Spleen (tissue), 11 donors: ENCODE data around the gene NATD1. TPM values are rescaled to one million over a fixed set of nuclear protein-coding genes. Genes with fewer than 3 reads are reported as not detected.
A peak's percentile ranks its signal among the peaks of the same experiment; 100 is the strongest.

Experiments used
- DNase-seq: peaks from one replicate; pipeline ENCODE4 v3.0.0-alpha.2; 2020
- H3K27ac ChIP-seq, 8 donors: fragments of 200-600 bp; sonication (generic) in 7 of 8; 1 replicate in 4 of 8; 2 replicates in 4 of 8; pipeline versions ENCODE4 v1.5.0 to v1.8.0; 2016 to 2021; ENCODE audit warnings: inconsistent platforms in 4 of 8, mild to moderate bottlenecking in 4 of 8, moderate library complexity in 1 of 8
- H3K27me3 ChIP-seq, 7 donors: fragments of 200-600 bp; sonication (generic) in 6 of 7; replicated peaks in 1 of 7; 1 replicate in 4 of 7; 2 replicates in 3 of 7; pipeline versions ENCODE4 v1.5.0 to v1.8.0; 2016 to 2021; ENCODE audit warnings: inconsistent platforms in 3 of 7, mild to moderate bottlenecking in 1 of 7
- H3K36me3 ChIP-seq, 6 donors: fragments of 200-600 bp; sonication (generic) in 5 of 6; 1 replicate in 4 of 6; 2 replicates in 2 of 6; pipeline versions ENCODE4 v1.5.0 to v1.8.0; 2016 to 2021; ENCODE audit warnings: inconsistent platforms in 2 of 6
- H3K4me1 ChIP-seq, 6 donors: fragments of 200-600 bp; sonication (generic) in 5 of 6; 1 replicate in 3 of 6; 2 replicates in 3 of 6; pipeline versions ENCODE4 v1.5.0 to v1.8.0; 2016 to 2021; ENCODE audit warnings: inconsistent platforms in 3 of 6
- H3K4me3 ChIP-seq, 8 donors: fragments of 200-600 bp; sonication (generic) in 7 of 8; 1 replicate in 4 of 8; 2 replicates in 4 of 8; pipeline versions ENCODE4 v1.5.0 to v1.8.0; 2016 to 2021; ENCODE audit warnings: inconsistent platforms in 4 of 8, mild to moderate bottlenecking in 4 of 8, moderate library complexity in 2 of 8
- H3K9me3 ChIP-seq, 8 donors: fragments of 200-600 bp; sonication (generic) in 7 of 8; 1 replicate in 4 of 8; 2 replicates in 4 of 8; pipeline versions ENCODE4 v1.5.0 to v1.8.0; 2016 to 2021; ENCODE audit warnings: inconsistent platforms in 4 of 8
- CTCF ChIP-seq, 11 experiments: fragments of 200-600 bp in 7 of 11; fragments of 450-650 bp in 4 of 11; sonication (generic) in 4 of 11; IDR thresholded peaks in 8 of 11; conservative IDR thresholded peaks in 3 of 11; 1 replicate in 7 of 11; 2 replicates in 4 of 11; pipeline versions ENCODE4 v1.4.0 to v1.8.0; 2016 to 2021; ENCODE audit warnings: antibody characterized with exemption in 11 of 11, inconsistent platforms in 4 of 11, mild to moderate bottlenecking in 1 of 11
- POLR2A ChIP-seq, 3 donors: fragments of 450-650 bp; IDR thresholded peaks; one replicate each; pipeline ENCODE4 v1.5.1; 2017; ENCODE audit warnings: antibody characterized with exemption in 3 of 3, mild to moderate bottlenecking in 1 of 3
- POLR2AphosphoS5 ChIP-seq, 3 donors: sonication (generic); formaldehyde crosslinking; IDR thresholded peaks; one replicate each; pipeline ENCODE4 v1.5.1; 2017; ENCODE audit warnings: antibody characterized with exemption in 3 of 3
- WGBS, 5 donors: extraction: QIAGEN DNeasy Blood & Tissue Kit in 3 of 5; methylation state at CpG; one replicate each; pipeline versions ENCODE4 v1.1.5 to v1.1.7; 2013 to 2018; 5-methylcytosine and 5-hydroxymethylcytosine counted together
- intact Hi-C: fragments of 100-400 bp; cut with DNase I; formaldehyde crosslinking; loops from one replicate; pipeline ENCODE4 v1.15.0; 2023; ENCODE audit warnings: low total_unique reads
- polyA plus RNA-seq, 3 donors: library from polyadenylated mRNA; stranded (reverse); fragments of 200-250 nt; gene quantifications; one replicate each; pipeline ENCODE4 v1.2.1, GENCODE V29; 2013
- total RNA-seq, 7 donors: library from RNA; depleted of rRNA in 3 of 7; stranded (reverse); fragments of >200 nt in 3 of 7; fragmentation: NEBNext Ultra II Directional in 4 of 7; extraction: Animal tissue kit (Norgen Biotek cat#: 25700) in 4 of 7; gene quantifications; one replicate each; pipeline versions ENCODE4 v1.1.0 to v1.2.1, GENCODE V29; 2016 to 2021
- donor health status: healthy with polysubstance abuse.
- donor health status: DM: no; HTN: no; CAD: no; lungs with moderate emphysema.
- donor health status: DM: no; HTN: no; CAD: no.
- donor health status: Bipolar disorder and iron deficiency.
- donor health status: healthy.
- donor health status: DM: no; HTN: no; CAD: no.
- donor health status: DM: yes; HTN: yes; CAD: no.

The NATD1 gene
- total and polyA plus RNA-seq, 10 donors = 1.3 to 31.0 (median 12.6) TPM

GRCh38 chr17:21283482-21284318, 30.5 kb upstream of the NATD1 start:
- Histone ChIP-seq H3K27me3 (no peaks in the 10 kb centered on the region), H3K27ac (peak overlapping the region; percentile 87 to 98 (median 96)), H3K36me3 (no peaks in the 10 kb centered on the region), H3K4me1 (peaks cover 30 to 95% (median 69%) of the 10 kb centered on the region in 6 donors), H3K9me3 (no peaks in the 10 kb centered on the region), H3K4me3 (peak overlapping the region; percentile 87 to 99 (median 96))
- intact Hi-C loops = loop anchor here (10.0 kb wide), 1 partner anchor 159 kb away; the partner anchor contains the start of gene DHRS7B
- peak; percentile 91 for DNase-seq
- TF ChIP-seq POLR2AphosphoS5 (IDR thresholded peaks at IDR 0.05) (no peak), POLR2A (IDR thresholded peaks at IDR 0.05) (no peak), CTCF (IDR thresholded peaks at IDR 0.05 in 8 of 11, conservative IDR thresholded peaks at IDR 0.05 in 3 of 11) (no peak)
- 18 to 37% (median 21%) methylated on average over 23 to 49 of the region's 49 CpGs for WGBS, 5 donors

DNA sequence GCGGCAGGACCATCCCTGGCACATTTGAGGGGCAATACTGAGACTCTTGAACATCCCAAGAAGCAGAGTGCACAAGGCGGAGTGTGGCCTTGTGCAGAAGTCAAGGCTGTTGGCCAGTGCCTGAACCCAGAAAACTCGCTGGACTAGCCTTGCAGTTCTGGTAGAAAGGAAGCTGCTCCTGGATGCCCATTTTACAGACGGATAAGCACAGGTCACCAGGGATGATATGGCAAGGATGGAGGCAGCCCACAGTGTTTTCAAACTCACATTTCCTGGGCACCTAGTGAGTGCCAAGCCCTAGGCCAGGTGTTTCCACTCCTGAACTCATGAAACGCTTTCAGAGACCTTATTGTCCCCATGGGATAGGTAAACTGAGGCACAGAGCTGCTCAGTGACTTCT, 29.6 kb upstream of the NATD1 start:
- no peak for TF ChIP-seq CTCF (IDR thresholded peaks at IDR 0.05 in 8 of 11, conservative IDR thresholded peaks at IDR 0.05 in 3 of 11)
- TF ChIP-seq POLR2AphosphoS5 (IDR thresholded peaks at IDR 0.05) = no peak
- no peak for TF ChIP-seq POLR2A (IDR thresholded peaks at IDR 0.05)
- no peak overlapping the region for H3K4me3 ChIP-seq
- intact Hi-C loops = loop anchor here (10.0 kb wide), 1 partner anchor 158 kb away; the partner anchor contains the start of gene DHRS7B
- 70 to 87% (median 81%) methylated on average over 5 of the region's 5 CpGs for WGBS, 5 donors
- no peaks in the 10 kb centered on the region for H3K36me3 ChIP-seq
- H3K27me3 ChIP-seq = no peaks in the 10 kb centered on the region
- no peak overlapping the region for H3K27ac ChIP-seq
- peaks cover 26 to 95% (median 67%) of the 10 kb centered on the region in 6 donors for H3K4me1 ChIP-seq
- H3K9me3 ChIP-seq = no peaks in the 10 kb centered on the region
- DNase-seq = no peak

- 76 to 93% (median 87%) methylated on average over 5 of the region's 5 CpGs for WGBS, 5 donors
- H3K4me1 ChIP-seq = peaks cover 21 to 95% (median 62%) of the 10 kb centered on the region in 6 donors
- peak overlapping the region in 2 of 8 donors; percentile 68 to 90 for H3K27ac ChIP-seq
- no peaks in the 10 kb centered on the region for H3K36me3 ChIP-seq
- no peaks in the 10 kb centered on the region for H3K27me3 ChIP-seq
- intact Hi-C loops = loop anchor here (10.0 kb wide), 1 partner anchor 157 kb away; the partner anchor contains the start of gene DHRS7B
- no peak for TF ChIP-seq POLR2AphosphoS5 (IDR thresholded peaks at IDR 0.05)
- no peak for TF ChIP-seq POLR2A (IDR thresholded peaks at IDR 0.05)
- TF ChIP-seq CTCF (IDR thresholded peaks at IDR 0.05 in 8 of 11, conservative IDR thresholded peaks at IDR 0.05 in 3 of 11) = no peak
- no peak for DNase-seq
- no peak overlapping the region for H3K4me3 ChIP-seq
- H3K9me3 ChIP-seq = no peaks in the 10 kb centered on the region
Observed at GRCh38 chr17:21282231-21282630, 29.0 kb upstream of the NATD1 start.

DNA sequence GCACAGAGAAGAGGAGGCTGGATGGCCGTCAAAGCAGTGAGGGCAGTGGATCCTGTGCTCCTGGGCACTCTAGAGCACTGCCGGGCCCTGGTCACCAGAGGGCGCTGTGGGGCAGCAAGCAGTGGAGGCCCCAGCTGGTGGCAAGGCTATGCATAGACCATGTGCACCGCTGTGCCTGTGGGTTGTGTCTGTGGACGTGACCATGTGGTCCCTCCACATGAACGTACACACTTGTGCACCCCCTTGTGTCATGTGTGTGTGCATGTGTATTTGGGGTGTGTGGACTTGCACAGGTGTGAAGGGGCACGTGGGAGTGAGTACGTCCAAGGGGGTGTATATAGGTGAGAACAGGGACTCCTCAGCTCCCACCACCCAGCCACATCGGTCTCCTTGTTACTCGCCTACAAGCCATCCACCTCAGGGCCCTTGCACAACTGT, 26.9 kb upstream of the NATD1 start:
- Histone ChIP-seq H3K4me3 (no peak overlapping the region), H3K27ac (peak overlapping the region in 4 of 8 donors; percentile 66 to 90 (median 88)), H3K9me3 (no peaks in the 10 kb centered on the region), H3K27me3 (no peaks in the 10 kb centered on the region), H3K36me3 (no peaks in the 10 kb centered on the region), H3K4me1 (peaks cover 15 to 93% (median 57%) of the 10 kb centered on the region in 6 donors)
- 24 to 34% (median 30%) methylated on average over 9 to 10 of the region's 10 CpGs for WGBS, 5 donors
- peak; percentile 99 for DNase-seq
- TF ChIP-seq POLR2AphosphoS5 (IDR thresholded peaks at IDR 0.05) (peak; percentile 74 to 84 (median 77)), CTCF (IDR thresholded peaks at IDR 0.05 in 8 of 11, conservative IDR thresholded peaks at IDR 0.05 in 3 of 11) (peak; percentile 96 to 100 (median 98)), POLR2A (IDR thresholded peaks at IDR 0.05) (no peak)
- intact Hi-C loops = loop anchor here (10.0 kb wide), 1 partner anchor 155 kb away; the partner anchor contains the start of gene DHRS7B
